HG03460 (cell line): ENCODE measurements around the gene CYREN.
"Not testable (repeated sequence)": the region's sequence is repeated elsewhere in the genome, so short reads cannot be mapped to it uniquely, and the experiment has no call there.

Source experiments
- ATAC-seq: cut with Tn5 transposase; IDR thresholded peaks from one replicate; pipeline ENCODE4 v1.9.1; 2021; ENCODE audit not compliant: unreplicated experiment

Gene CYREN, protein sequence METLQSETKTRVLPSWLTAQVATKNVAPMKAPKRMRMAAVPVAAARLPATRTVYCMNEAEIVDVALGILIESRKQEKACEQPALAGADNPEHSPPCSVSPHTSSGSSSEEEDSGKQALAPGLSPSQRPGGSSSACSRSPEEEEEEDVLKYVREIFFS

DNA sequence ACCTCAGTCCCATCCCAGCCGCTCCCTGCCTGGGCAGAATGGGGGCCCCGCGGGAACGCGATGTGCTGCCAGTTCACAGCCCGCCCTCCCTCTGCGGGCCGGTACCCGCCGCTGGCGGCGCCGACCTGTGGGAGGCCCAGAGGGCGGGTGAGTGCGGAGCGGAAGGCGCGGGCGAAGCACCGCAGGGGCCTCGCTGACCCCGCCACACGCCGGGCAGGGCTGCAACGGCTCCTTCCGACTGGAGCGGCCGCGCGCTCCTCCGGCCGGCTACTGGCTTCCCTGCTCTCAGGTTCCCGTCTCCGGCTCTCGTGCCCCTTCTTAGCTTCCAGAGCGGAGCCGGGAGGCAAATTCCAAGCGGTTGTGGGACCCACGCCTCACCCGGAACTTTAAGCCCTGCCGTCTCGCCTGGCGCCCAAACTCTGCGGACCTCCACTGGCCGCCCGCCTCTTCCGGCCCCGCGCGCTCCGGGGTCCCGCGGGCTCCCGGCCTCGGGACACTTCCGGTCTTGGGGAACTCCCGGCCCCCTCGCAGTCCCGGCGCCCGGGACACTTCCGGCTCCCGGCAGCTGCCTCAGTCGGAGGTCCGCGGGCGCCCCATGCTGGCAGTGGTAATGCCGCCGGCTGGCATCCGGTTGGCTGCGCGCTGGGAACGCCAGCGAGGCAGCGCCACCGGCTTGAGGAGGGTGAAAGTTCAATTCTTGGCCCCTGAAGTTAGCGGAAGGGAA lies at the start of gene CYREN:
TSS of gene CYREN (minus strand) at position 434 of the 724 bp plus-strand sequence. CDS start 1,785 bp downstream, outside the sequence.
- ATAC-seq: peak; percentile 59

DNA sequence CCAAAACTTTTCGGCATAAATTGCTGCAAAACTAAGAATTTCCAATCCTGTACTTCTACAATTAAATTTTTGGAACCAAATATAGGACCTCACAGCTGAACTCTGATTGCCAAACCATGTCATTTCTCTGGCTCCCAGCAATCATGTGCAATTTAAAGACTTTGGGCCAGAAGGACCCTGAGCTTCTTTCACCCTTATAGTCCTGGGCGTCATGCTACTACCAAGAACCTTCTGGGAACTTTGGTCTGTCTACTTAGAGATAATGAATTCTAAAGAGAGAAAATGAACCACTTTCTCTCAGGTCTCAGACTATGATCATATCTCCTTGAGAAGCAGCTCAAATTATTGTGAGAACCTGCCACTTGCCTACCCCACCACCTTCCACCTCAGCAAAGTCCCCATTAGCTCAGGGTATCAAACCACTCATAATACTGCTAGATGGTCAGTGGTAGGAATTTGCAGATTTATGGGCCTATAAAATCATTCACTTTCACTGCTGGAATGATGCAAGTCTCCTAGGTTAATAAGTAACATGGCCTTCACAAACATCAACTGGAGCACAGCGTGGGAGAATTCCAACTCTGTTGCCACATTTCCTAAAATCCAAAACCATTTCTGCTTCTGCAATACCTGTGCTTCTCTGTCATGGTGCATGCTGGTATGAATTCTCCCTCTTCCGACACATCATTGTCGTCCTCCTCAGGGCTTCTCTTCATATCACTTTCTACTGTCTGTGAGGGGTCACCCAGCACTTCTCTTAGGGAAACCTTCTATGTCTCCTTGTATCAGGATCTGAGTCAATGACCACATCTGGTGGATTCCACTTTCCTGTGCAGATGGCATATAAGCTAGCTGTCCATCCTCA lies 47.4 kb upstream of the CYREN start:
- no peak for ATAC-seq

DNA sequence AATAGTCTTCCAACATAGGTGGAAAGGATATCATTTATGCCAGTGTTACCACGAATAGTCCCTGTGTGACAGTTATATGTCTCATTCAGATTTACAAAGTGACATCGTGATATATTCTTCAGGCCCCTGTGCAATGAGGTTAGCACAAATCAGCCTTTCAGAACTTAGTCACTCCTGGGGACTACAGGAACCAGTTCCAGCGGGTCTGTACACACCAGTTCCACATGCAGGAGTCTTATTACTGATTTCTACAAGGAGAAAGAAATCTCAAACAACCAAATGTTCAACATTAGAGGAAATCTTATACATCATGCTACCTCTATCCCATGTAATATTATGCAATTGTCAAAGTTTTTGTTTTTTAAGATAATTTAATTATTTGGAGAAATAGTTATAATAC lies 45.2 kb upstream of the CYREN start:
- no peak for ATAC-seq

DNA sequence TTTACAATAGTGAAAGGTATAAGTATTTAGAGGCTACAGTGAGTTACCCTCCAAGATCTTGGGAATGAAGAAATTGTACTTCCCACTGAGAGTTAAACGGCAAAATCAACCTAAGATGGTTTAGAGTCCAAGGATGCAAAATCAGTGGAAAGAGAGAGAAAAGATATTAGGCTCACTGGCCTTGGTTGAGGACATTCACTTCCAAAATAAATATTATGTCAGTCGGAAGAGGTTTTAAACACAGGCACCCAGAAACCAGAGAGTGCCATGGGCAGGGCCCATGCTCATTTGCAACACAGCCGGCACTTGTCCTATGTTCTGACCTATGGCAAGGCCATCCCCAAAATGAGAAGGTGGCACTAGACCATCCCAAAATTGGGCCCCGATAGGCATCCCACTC lies 44.7 kb upstream of the CYREN start:
- no peak for ATAC-seq

DNA sequence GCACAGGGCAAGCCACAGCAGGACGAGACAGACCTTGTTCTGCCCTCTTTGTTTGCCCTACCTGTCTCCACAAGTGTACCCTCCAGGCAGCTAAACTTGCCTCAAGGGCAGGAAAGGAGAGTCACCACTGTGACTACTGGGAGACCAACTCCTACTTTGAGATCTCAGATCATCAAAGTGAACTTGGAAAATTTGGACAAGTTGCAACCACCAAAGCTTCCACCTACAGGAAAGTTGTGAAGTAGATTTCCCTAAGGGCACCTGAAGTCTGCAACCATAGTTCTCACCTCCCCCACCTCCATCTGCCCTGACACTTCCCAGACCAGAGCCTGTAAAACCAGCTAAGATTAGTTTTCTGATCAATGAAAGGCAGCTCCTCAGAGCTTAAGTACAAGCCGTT lies 43.3 kb upstream of the CYREN start:
- no peak for ATAC-seq

DNA sequence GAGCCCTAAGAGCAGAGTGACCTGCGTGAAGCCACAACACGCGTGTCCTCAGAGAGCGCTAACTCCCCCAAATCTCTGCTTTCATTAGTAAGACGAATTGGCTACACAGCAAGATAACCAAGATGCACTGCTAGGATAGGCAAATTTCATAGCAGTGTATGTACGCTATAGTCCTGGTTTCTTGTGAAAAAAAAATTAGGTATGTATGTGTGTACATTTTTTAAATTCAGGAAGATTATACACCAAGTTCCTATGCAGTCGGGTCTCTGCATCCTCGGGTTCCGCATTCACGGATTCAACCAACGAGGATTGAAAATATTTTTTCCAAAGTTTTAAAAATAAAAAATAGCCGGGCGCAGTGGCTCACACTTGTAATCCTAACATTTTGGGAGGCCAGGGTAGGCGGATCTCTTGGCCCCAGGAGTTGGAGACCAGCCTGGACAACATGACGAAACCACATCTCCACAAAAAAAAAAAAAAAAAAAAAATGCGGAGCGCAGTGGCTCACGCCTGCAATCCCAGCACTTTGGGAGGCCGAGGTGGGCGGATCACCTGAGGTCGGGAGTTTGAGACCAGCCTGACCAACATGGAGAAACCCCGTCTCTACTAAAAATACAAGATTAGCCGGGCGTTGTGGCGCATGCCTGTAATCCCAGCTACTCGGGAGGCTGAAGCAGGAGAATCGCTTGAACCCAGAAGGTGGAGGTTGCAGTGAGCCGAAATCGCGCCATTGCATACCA lies 41.6 kb upstream of the CYREN start:
- ATAC-seq: not testable (repeated sequence)

DNA sequence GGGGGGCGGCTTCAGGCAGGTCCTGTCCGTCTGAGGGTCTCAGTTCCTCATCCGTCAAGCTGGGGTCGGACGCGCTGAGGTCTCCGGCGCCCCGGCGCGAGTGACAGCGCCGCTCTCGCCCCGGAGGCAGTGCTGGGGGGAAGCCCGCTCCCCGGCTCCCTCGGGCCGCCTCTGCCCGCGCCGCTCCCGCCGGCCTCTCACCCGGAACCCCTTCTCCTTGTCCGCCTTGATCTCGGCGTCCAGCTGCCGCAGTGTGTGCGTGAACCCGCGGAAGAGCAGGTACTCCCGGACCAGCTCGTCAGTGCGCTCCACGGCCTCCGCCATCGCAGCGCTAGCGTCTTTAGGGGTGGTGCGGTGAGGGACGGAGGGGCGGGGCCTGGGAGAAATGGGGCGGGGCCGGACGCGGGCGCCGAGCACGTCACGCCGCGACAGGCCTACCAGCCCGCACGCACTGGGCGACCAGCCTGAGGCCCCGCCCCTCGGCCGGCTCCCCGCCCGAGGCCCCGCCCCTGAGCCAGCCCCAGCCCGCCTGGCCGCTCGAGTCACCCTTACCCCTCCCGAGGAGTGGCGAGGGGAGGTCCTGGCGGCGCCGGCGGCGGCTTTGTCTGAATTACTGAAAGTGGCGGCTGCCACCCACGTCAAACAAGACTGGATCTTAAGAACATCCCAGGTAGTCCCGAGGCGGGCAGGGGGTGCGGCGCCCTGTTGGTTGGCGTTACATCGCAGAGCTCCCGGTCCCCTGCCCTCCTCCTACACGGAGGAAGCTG lies 40.9 kb upstream of the CYREN start, which contains the start of gene WDR91:
TSS of gene WDR91 (minus strand) at position 348 of the 767 bp plus-strand sequence. CDS start at position 324, 24 bp downstream.
- peak; percentile 74 for ATAC-seq

DNA sequence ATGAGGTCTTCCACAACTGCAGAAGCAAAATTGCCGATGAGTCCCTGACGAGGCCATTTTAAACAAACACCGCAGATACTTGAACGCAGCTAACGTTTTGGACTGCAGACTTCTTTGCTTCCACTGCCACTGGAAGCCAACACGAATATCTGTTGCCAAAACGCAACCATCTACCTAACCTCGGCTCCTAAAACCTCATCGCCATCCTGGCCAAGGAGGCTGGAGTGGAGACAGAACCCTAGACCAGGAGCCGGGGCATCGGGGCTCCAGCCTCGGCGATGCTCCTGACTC lies 40.3 kb upstream of the CYREN start:
- ATAC-seq: no peak

DNA sequence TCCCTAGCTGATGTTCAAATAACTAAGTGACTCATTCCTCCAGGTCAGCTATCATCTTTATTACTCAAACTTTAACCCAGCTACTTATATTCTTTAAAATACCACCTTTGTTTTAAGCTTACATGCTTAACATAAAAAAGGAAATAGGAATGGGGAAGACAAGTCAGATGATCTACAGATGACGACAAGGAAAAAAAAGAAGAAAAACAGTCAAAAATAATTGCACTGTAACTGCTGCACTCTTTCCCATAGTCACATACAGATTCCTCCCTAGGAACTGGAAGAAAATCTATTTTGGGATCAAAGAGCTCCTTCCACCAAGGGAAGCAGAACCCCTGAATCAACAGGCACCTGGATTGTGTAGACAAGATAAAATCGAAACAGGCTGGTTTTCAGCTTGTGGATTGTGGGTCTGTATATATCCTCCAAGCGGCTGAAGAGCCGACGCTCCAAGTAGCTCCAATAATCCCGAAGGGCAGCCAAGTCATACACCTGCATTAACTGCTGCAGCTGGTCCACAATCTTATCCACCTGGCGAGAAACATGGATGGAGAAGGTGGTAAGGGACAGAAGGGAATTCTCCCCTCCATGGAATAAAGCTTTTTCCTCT lies 38.8 kb upstream of the CYREN start:
- no peak for ATAC-seq

DNA sequence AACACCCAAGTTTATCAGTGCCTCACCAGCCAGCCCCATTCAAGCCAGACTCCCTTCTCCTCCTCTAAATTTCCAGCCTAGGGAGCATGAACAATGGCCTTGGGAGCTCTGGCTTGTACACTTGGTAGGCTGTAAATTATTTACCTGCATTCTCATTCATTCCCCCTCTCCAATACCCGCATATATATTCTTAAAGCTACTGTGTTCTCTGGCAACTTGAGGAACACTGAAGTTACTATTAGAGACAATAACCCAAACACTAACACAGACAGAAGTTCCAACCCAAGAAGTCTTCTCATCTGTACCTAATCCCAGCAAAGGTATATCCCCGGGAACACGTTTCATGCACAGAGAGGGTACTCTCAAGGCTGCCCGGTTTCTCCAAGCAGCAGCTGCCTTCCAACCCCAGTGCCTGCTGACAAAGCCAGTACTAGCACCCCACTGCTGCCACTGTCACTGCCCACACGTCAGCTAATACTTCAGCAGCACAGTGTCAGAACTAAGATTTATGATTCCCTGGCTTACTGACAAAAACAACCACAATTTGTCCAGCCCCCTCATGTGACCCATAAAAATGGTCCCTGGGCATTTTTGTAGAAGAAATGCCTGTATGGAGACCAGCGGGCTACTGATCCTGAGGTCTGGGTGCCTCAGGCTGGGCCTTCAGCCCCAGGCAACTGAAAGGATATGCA lies 37.7 kb upstream of the CYREN start:
- no peak for ATAC-seq

DNA sequence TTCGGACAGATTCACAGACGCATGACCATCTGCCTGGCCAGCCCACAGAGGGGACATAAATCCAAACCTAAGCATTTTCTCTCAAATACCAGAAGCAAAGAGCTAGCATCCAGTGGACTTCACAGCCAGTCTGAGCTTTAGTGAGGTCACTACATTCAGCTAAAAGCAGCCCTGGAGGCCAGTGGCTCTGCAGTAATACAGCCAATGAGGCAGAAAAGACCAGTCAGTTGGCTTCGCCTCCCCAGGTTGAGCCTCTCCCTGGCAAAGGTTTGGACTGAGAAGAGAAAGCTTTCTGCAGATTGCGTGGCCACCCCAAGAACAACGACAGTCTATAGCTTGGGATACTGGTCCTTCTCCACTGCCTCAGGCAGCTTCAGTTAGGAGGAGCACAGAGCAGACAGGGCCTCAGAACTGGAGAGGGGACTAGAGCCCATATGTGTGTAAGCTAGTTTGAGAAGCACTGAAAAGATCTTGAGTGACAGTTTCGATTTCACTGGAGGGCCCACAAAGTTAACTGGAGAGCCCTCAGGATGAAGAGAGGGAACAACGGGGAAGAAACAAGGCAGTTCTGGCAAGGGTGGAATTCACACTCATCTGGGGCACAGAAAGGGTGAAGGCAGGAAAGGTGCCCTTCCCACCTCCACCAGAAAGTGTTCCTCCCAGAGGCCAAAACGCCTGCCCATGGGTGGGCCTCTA lies 37.0 kb upstream of the CYREN start:
- ATAC-seq: no peak

DNA sequence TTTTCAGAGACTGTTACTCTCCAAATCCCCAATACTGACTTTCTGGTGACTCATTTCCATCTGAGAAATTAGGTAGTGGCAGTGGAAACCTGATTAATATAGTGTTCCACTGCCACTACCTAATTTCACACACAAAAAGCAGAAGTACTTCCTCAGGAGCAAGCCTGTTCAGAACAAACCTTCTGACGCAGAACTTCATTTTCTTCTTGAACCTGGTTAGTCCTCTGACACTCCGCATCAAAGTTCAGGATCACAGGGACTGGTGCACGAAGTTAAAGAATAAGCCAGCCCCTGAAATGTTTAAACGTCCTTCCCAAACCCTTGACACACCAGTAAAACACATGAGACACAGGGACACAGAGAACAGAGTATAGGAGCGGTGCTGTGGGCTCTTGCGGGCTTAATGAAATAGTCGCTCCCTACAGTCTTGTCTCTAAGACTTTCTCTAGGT lies 36.5 kb upstream of the CYREN start:
- ATAC-seq: peak; percentile 30

DNA sequence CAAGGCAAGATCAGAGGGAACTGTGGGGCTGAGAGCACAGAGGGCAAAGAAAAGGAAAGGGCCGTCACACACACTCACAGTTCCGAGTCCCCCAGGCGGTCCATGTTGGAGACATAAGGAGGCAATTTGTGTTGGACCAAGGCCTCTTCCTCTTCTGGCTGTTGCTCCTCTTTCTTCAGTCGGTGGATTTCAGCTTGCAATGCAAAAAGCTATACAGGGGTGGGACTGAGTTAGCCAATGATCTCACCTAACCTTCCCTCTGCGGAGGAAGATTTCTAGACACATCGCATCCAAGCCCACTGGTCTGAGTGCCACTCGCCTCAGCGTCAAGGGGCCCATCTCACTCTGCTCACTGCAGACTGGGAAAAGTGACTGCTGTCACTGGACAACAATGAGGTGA lies 35.3 kb upstream of the CYREN start:
- ATAC-seq: no peak

DNA sequence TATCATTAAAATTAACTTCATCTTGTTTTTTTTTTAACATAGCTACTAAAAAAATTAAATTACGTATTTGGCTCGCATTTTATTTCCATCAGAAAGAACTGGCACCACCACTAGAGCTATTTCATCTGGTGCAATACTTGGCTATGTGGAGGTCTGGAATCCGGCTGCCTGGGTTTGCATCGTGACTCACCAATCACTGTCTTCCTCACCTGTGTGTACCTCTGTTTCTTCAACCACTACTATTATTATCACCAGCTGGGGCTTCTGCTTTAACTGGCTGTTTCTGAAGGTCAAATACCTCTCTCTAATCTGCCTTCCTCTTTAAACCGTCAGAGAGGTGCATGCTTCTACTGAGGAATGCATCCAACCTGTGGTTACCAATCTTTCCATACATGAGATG lies 34.4 kb upstream of the CYREN start:
- ATAC-seq: no peak

DNA sequence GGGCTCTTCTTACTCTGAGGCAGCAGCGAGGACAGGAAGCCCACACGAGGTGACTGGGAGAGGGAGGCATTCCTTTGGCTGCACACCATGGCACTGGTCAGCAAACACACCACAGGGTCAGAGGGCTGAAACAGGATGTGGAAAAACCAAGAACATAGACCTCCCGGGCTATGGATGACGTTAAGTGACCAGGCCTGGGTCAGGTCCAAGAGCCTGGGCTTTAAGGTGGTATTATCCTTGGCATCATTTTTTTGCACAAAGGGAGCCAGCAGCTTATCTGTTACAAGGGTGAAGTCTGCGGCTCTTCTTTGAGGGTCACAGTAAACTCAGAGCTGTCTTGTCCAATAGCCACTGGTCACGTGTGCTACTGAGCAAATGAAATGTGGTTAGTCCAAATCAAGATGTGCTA lies 33.8 kb upstream of the CYREN start:
- no peak for ATAC-seq

DNA sequence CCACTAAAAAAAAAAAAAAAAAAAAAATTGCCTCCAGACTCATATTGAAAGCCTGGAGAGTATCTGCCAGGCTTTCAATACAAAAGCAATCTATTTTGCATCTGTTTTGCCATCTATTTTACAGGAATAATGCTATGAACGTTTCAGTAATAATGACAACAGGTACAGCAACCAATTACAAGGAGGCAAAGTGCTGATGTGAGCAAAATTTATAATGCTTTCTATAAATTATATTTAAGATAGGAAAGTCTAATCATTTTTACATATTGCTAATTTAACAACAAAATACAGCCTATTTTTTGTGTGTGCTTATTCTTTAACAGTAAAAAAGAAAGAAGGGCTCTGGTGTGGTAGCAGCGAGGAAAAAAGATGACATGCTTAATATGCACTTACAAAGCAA lies 30.8 kb upstream of the CYREN start:
- ATAC-seq: no peak

DNA sequence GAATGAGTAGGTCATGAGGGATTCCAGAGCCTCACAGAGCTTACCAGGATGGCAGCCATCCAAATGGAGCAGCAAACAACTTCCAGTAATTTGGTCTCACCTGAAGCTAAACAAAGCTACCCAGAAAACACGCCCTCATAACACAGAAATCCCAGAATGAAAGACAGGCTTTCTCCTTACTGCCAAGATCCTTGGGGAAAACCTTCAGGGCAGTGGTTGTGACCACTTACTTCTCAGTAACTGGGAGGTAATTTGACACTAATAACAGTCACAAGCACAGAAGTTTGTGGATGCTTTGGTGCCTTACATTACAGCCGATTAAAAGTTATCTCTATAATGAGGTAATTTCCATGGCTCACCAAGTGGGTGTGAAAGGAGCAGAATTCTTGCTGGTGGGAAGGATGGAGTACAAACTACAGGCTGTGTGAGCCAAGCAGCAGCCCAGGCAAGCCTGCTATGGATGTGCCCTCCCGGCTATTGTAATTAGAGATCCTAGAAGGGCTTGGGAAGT lies 30.4 kb upstream of the CYREN start:
- ATAC-seq: no peak

DNA sequence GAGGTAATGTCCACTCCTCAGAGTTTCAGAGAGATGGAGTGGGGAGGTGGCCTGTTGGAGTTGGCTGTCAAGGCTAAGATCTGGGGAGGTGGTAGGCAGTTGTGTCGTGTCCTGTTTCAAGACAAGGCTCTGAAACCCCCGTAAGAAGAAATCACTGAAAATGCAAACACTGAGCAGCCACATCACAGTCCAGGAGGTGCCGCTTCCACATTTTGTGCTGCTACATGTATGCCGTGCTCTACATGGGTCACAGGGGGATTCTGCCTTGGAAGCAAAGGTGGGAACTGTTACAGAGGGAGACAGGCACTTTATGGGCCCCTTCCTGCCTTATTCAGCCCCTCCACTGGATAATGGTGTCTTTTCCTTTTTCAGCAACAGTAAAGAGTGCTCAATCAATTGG lies 28.9 kb upstream of the CYREN start:
- no peak for ATAC-seq
